Tibial artery (tissue), 4 donors: ENCODE measurements around the gene FRMD4A.
"Not testable (repeated sequence)": the region's sequence is repeated elsewhere in the genome, so short reads cannot be mapped to it uniquely, and the experiment has no call there.

Experiments used
- DNase-seq, 2 donors: peaks; one replicate each; pipeline ENCODE4 v3.0.0-alpha.2; 2019
- H3K27ac ChIP-seq, 2 donors: fragments of 200-600 bp; sonication (generic) in 1 of 2; 1 replicate in 1 of 2; 2 replicates in 1 of 2; pipeline ENCODE4 v1.5.1; 2018 to 2019; ENCODE audit warnings: mild to moderate bottlenecking in 1 of 2
- H3K27me3 ChIP-seq, 2 donors: fragments of 200-600 bp; sonication (generic) in 1 of 2; one replicate each; pipeline versions ENCODE4 v1.5.1 to v1.6.0; 2016 to 2019
- H3K36me3 ChIP-seq, 3 donors: fragments of 200-600 bp; sonication (generic) in 2 of 3; one replicate each; pipeline ENCODE4 v1.5.1; 2016 to 2019; ENCODE audit warnings: mild to moderate bottlenecking in 2 of 3
- H3K4me1 ChIP-seq, 4 donors: fragments of 200-600 bp; sonication (generic) in 2 of 4; 1 replicate in 3 of 4; 2 replicates in 1 of 4; pipeline ENCODE4 v1.5.1; 2016 to 2019
- H3K4me3 ChIP-seq, 2 donors: fragments of 200-600 bp; sonication (generic) in 1 of 2; 1 replicate in 1 of 2; 2 replicates in 1 of 2; pipeline ENCODE4 v1.5.1; 2018 to 2019; ENCODE audit warnings: mild to moderate bottlenecking in 2 of 2
- H3K9me3 ChIP-seq, 3 donors: fragments of 200-600 bp; sonication (generic) in 1 of 3; one replicate each; pipeline ENCODE4 v1.5.1; 2016 to 2019
- CTCF ChIP-seq, 2 experiments: fragments of 200-600 bp in 1 of 2; fragments of 450-650 bp in 1 of 2; IDR thresholded peaks; one replicate each; pipeline ENCODE4 v1.5.1; 2017 to 2019; ENCODE audit warnings: antibody characterized with exemption in 2 of 2, mild to moderate bottlenecking in 1 of 2, moderate library complexity in 1 of 2
- intact Hi-C: fragments of 100-400 bp; cut with DNase I; formaldehyde crosslinking; loops from one replicate; pipeline ENCODE4 v1.15.0; 2023; ENCODE audit warnings: low total_unique reads

The FRMD4A gene

GRCh38 chr10:13719425-13719824, 611.3 kb downstream of the FRMD4A start:
- H3K27ac ChIP-seq, result no peak overlapping the region
- no peak overlapping the region for H3K4me3 ChIP-seq
- peaks cover 0 to 9% (median 0%) of the 10 kb centered on the region in 3 donors for H3K36me3 ChIP-seq
- intact Hi-C loops, result no loop called here
- no peaks in the 10 kb centered on the region for H3K27me3 ChIP-seq
- no peak for DNase-seq
- no peaks in the 10 kb centered on the region for H3K9me3 ChIP-seq
- H3K4me1 ChIP-seq, result peaks cover 0 to 40% (median 17%) of the 10 kb centered on the region in 4 donors
- no peak for TF ChIP-seq CTCF (IDR thresholded peaks at IDR 0.05)

- intact Hi-C loops, result no loop called here
- H3K27ac ChIP-seq, result peak overlapping the region; percentile 36 to 65
These were observed 611.9 kb downstream of the FRMD4A start for GRCh38 chr10:13718820-13719219.

GRCh38 chr10:13717936-13718772, 612.6 kb downstream of the FRMD4A start:
- intact Hi-C loops, result no loop called here
- no peaks in the 10 kb centered on the region for H3K27me3 ChIP-seq
- H3K36me3 ChIP-seq, result peaks cover 0 to 5% (median 0%) of the 10 kb centered on the region in 3 donors
- peaks cover 0 to 43% (median 17%) of the 10 kb centered on the region in 4 donors for H3K4me1 ChIP-seq
- peak; percentile 59 to 88 for DNase-seq
- H3K4me3 ChIP-seq, result peak overlapping the region; percentile 23 to 32
- peak overlapping the region; percentile 36 to 65 for H3K27ac ChIP-seq
- no peaks in the 10 kb centered on the region for H3K9me3 ChIP-seq
- no peak for TF ChIP-seq CTCF (IDR thresholded peaks at IDR 0.05)

More at GRCh38 chr10:13718820-13719219, 611.9 kb downstream of the FRMD4A start:
- Histone ChIP-seq H3K27me3 (no peaks in the 10 kb centered on the region), H3K4me3 (peak overlapping the region in 1 of 2 donors; percentile 32), H3K9me3 (no peaks in the 10 kb centered on the region), H3K4me1 (peaks cover 0 to 39% (median 17%) of the 10 kb centered on the region in 4 donors), H3K36me3 (peaks cover 0 to 5% (median 0%) of the 10 kb centered on the region in 3 donors)
- DNase-seq, result no peak
- TF ChIP-seq CTCF (IDR thresholded peaks at IDR 0.05), result no peak

- Histone ChIP-seq H3K4me3 (peak overlapping the region in 1 of 2 donors; percentile 32), H3K9me3 (no peaks in the 10 kb centered on the region), H3K36me3 (peaks cover 0 to 5% (median 0%) of the 10 kb centered on the region in 3 donors), H3K27ac (peak overlapping the region; percentile 36 to 65), H3K27me3 (no peaks in the 10 kb centered on the region), H3K4me1 (peaks cover 0 to 49% (median 22%) of the 10 kb centered on the region in 4 donors)
- intact Hi-C loops, result no loop called here
- TF ChIP-seq CTCF (IDR thresholded peaks at IDR 0.05), result no peak
- no peak for DNase-seq
These were observed 613.2 kb downstream of the FRMD4A start for GRCh38 chr10:13717571-13717935.

GRCh38 chr10:13716081-13717071, 614.3 kb downstream of the FRMD4A start:
- Histone ChIP-seq H3K36me3 (no peaks in the 10 kb centered on the region), H3K27me3 (no peaks in the 10 kb centered on the region), H3K4me3 (no peak overlapping the region), H3K9me3 (no peaks in the 10 kb centered on the region), H3K4me1 (peaks cover 0 to 56% (median 23%) of the 10 kb centered on the region in 4 donors), H3K27ac (no peak overlapping the region)
- TF ChIP-seq CTCF (IDR thresholded peaks at IDR 0.05), result no peak
- DNase-seq, result no peak
- intact Hi-C loops, result no loop called here

GRCh38 chr10:13715596-13715995, 615.1 kb downstream of the FRMD4A start:
- H3K9me3 ChIP-seq, intact Hi-C loops, H3K27me3 ChIP-seq, DNase-seq, H3K27ac ChIP-seq, H3K36me3 ChIP-seq, H3K4me3 ChIP-seq: not testable (repeated sequence)
- H3K4me1 ChIP-seq, result peaks cover 0 to 56% (median 23%) of the 10 kb centered on the region in 4 donors
